Measurements from ENCODE around the gene TULP4. TPM values are rescaled to one million over a fixed set of nuclear protein-coding genes. Genes with fewer than 3 reads are reported as not detected.

TULP4 gene
- total RNA-seq, 1 experiment from 2014 or later = 35.4 TPM

DNA sequence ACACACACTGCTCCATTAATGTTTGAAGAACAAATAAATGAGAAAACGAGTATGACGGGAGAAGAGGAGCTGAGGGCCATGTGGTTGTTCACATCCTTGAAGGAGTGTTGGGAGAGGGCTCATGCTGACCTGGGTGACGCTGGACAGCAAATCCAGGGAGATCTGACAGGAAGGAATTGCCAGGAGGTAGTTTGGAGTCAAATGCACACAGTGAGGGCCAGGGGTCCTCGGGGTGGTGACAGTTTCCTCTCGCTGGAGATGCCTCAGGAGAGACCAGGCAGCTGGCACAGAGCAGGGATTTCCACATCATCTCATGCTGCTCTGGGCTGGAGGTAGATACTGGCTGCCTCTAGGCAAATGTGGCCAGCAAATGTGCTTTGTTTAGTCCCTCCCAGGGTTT is 245.7 kb downstream of the TULP4 start:
- no peak for DNase-seq (ENCODE audit: low spot score)

DNA sequence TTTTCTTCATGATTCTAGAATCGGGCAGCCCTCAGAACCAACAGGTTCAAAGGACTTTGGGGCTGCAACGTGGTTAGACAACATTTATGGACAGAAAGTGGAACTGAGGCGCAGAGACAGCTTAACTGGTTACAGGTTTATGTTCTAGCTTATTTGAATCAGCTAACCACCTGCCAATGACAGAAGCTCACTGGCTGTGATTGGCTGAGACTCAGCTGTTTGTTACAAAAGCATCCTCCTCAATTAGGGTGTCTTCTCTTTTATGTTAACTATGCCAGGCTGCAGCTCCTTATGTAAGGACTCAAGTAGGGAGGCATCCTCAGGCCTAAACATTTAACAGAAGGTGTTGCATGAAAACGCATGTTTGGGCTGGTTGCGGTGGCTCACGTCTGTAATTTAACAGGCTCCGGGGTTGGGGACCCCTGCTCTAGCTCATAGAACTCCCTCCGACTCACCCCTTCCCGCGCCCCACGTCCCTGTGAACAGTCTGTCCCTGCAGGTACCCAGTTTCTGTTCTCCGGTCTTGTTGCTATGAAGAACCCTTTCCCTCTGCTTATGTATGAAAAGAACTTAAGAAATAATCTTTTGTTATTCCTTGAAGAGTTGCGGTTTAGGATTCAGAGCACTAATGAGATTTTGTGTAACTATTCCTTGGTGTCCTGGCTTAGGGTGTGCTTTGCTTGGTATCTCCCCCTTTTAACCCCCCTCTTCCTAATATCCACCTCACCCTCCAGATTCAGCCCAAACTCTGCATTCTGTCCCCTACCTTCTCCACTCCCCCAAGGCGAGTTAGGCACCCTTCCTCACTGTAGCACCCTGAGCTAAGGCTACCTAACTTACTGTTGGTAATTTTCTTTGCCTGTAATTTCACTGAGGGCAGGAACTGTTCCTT is 246.4 kb downstream of the TULP4 start:
- no peak for DNase-seq (ENCODE audit: low spot score)

DNA sequence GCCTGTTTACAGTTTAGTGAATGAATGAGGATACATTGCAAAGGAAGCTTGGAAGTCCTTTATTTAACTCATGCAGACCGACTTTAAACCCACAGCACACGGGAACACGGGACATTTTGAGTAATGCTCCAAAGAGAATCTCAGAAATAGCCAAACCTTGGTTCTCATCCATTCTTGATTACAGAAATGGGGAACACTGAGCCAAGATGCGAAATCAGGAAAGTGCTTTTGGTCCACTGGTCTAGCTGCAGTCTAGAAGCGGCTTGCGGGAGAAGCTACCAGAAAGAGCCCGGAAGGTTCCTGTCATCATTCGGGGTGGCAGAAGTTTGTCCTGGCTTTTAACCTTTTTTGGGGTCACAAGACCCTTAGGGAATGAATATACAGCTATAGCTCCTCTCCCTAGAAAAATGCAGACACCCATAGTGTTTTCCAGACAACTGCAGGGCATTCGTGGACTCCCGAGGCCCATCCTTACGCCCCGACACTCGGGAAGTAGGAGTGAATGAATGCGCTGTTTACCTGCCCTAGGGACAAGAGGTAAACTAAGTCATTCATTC is 247.2 kb downstream of the TULP4 start:
- DNase-seq (ENCODE audit: low spot score) = no peak

DNA sequence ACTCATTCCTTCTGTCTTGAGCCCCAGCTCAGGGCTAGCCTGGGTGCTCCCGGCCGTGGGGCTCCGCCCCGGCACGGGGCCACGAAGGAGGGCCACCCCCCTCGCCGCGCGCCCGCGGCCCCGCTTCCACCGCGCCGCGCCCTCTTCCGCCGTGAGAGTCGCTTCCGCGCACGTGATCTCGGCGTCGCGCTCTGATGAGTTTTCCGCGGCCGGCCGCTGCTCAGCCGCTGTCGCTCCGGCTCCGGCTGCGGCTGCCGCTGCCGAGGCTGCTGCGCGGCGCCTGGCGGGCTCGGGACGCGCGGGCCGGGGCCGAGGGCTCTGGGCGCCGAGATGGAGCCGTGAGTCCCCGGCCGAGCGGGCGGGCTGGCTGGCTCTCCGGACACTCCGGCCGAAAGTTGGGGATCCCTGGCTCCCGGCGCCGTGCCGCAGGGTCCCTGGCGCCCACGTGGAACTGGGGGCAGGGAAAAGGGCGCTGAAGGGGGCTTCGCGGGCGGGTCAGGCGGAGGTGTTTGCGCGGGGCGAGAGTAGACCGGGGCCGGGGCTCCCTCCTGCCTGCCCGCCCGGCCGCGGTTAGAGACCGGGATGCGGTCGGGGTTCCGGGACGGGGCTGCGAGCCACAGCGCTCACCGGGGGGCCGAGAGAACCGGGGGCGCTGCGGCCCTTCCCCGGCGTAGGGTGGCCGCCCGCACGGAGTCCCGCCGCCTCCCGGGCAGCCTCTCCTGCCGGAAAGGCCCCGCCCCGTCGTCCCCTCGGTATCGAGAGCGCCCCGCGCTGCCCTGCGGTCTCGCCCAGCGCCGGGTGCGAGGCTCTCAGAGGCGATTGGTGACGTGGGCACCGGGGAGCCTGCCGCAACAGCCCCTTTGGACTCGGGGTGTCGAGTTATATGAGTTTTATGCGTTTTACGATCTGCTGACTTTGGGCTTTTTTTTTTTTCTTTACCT is 247.9 kb downstream of the TULP4 start, which contains the start of gene TMEM181:
Gene TMEM181, plus strand, starts transcription at position 197 of the 941 bp plus-strand sequence. Its CDS starts 134 bp downstream, at position 331.
- DNase-seq (ENCODE audit: low spot score) = peak; percentile 56

DNA sequence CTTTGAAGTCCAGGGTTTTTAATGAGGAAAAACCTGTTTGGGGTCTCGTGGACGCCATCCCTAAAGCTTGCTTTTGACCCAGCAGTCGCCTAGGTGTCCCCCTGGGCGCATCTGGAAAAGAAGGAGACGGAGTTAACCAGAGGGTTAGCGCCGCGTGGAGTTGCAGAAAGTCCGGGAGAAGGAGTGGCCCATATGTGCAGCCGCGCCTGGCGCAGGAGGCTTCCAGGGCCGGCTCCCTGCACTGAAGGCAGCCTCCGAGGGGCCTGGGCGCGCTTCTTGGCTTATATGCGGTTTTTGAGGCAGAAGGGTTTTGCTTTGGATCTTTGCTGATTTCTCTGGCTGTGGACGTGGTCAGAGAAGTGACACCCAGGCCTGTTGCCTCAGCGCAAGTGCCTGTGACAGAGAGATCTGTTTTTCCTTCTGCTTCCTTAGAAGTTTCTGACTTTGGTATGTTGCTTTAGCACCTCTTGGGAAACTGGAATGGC is 248.6 kb downstream of the TULP4 start:
- DNase-seq (ENCODE audit: low spot score) = no peak

Other genes with a start within 250 kb of the TULP4 start
- 0.78 and 3.5 TPM in 2 replicates for gene SERAC1, start 144.2 kb upstream of the TULP4 start, total RNA-seq (2014; rRNA removed; shearing (Covaris generic))
- 5.7 and 7.8 TPM in 2 replicates for gene GTF2H5, start 144.1 kb upstream of the TULP4 start, total RNA-seq (2014; rRNA removed; shearing (Covaris generic))
- gene TMEM181, start 247.6 kb downstream of the TULP4 start, total RNA-seq (2014; rRNA removed; shearing (Covaris generic)) = 16.1 and 18.8 TPM in 2 replicates

All from H4 (cell line).